ENCODE data around the gene SNED1. TPM values are rescaled to one million over a fixed set of nuclear protein-coding genes. Genes with fewer than 3 reads are reported as not detected.
A peak's percentile ranks its signal among the peaks of the same experiment; 100 is the strongest.

SNED1 gene
- total and polyA plus RNA-seq, 4 donors = 0.65 to 18.1 (median 2.8) TPM

GRCh38 chr2:240957656-240958365, 40.6 kb upstream of the SNED1 start:
- Histone ChIP-seq H3K9ac (ENCODE audit: low read depth in 1 of 2, low read length in 2 of 2) (no peak overlapping the region), H3K27ac (ENCODE audit: low read depth in 1 of 2, low read length in 2 of 2) (no peak overlapping the region), H3K36me3 (ENCODE audit: control insufficient read depth in 4 of 4, insufficient read depth in 3 of 4, low read depth in 1 of 4, low read length in 3 of 4) (no peaks in the 10 kb centered on the region), H3K9me3 (ENCODE audit: control insufficient read depth in 4 of 4, low read length in 3 of 4) (no peaks in the 10 kb centered on the region), H3K4me1 (ENCODE audit: control insufficient read depth in 4 of 4, insufficient read depth in 4 of 4, low read length in 3 of 4) (peaks cover 0 to 28% (median 20%) of the 10 kb centered on the region in 4 donors), H3K27me3 (ENCODE audit: control insufficient read depth in 4 of 4, insufficient read depth in 4 of 4, low read length in 3 of 4) (no peaks in the 10 kb centered on the region), H3K4me3 (ENCODE audit: low read depth in 1 of 3, low read length in 3 of 3) (no peak overlapping the region)
- no peak for TF ChIP-seq ZBTB33 (IDR thresholded peaks at IDR 0.05)
- TF ChIP-seq ATF3 (IDR thresholded peaks at IDR 0.05) = no peak
- no peak for TF ChIP-seq NR2F2 (IDR thresholded peaks at IDR 0.05)
- no peak for TF ChIP-seq MAX (IDR thresholded peaks at IDR 0.05)
- TF ChIP-seq FOXA2 (IDR thresholded peaks at IDR 0.05) = no peak
- TF ChIP-seq JUND (IDR thresholded peaks at IDR 0.05) = no peak
- no peak for TF ChIP-seq HNF4A (conservative IDR thresholded peaks at IDR 0.05)
- no peak for TF ChIP-seq GABPA (IDR thresholded peaks at IDR 0.05 in 1 of 2, conservative IDR thresholded peaks at IDR 0.05 in 1 of 2)
- TF ChIP-seq, protein P1, sequence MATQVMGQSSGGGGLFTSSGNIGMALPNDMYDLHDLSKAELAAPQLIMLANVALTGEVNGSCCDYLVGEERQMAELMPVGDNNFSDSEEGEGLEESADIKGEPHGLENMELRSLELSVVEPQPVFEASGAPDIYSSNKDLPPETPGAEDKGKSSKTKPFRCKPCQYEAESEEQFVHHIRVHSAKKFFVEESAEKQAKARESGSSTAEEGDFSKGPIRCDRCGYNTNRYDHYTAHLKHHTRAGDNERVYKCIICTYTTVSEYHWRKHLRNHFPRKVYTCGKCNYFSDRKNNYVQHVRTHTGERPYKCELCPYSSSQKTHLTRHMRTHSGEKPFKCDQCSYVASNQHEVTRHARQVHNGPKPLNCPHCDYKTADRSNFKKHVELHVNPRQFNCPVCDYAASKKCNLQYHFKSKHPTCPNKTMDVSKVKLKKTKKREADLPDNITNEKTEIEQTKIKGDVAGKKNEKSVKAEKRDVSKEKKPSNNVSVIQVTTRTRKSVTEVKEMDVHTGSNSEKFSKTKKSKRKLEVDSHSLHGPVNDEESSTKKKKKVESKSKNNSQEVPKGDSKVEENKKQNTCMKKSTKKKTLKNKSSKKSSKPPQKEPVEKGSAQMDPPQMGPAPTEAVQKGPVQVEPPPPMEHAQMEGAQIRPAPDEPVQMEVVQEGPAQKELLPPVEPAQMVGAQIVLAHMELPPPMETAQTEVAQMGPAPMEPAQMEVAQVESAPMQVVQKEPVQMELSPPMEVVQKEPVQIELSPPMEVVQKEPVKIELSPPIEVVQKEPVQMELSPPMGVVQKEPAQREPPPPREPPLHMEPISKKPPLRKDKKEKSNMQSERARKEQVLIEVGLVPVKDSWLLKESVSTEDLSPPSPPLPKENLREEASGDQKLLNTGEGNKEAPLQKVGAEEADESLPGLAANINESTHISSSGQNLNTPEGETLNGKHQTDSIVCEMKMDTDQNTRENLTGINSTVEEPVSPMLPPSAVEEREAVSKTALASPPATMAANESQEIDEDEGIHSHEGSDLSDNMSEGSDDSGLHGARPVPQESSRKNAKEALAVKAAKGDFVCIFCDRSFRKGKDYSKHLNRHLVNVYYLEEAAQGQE (IDR thresholded peaks at IDR 0.05) = no peak
- TF ChIP-seq RXRA (IDR thresholded peaks at IDR 0.05) = no peak
- no peak for TF ChIP-seq TAF1 (conservative IDR thresholded peaks at IDR 0.05)
- TF ChIP-seq, protein P2, sequence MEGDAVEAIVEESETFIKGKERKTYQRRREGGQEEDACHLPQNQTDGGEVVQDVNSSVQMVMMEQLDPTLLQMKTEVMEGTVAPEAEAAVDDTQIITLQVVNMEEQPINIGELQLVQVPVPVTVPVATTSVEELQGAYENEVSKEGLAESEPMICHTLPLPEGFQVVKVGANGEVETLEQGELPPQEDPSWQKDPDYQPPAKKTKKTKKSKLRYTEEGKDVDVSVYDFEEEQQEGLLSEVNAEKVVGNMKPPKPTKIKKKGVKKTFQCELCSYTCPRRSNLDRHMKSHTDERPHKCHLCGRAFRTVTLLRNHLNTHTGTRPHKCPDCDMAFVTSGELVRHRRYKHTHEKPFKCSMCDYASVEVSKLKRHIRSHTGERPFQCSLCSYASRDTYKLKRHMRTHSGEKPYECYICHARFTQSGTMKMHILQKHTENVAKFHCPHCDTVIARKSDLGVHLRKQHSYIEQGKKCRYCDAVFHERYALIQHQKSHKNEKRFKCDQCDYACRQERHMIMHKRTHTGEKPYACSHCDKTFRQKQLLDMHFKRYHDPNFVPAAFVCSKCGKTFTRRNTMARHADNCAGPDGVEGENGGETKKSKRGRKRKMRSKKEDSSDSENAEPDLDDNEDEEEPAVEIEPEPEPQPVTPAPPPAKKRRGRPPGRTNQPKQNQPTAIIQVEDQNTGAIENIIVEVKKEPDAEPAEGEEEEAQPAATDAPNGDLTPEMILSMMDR (IDR thresholded peaks at IDR 0.05; ENCODE audit: low read depth, low read length, missing input control) = no peak
- no peak for TF ChIP-seq EGR1 (IDR thresholded peaks at IDR 0.05; ENCODE audit: low read depth in 2 of 2)
- no peak for TF ChIP-seq FOXA1 (IDR thresholded peaks at IDR 0.05)
- TF ChIP-seq RAD21 (IDR thresholded peaks at IDR 0.05) = no peak
- DNase-seq (ENCODE audit: low spot score) = peak; percentile 35
- WGBS = 88% methylated on average over 17 of the region's 17 CpGs
